ENCODE measurements around the gene FN1. TPM values are rescaled to one million over a fixed set of nuclear protein-coding genes. Genes with fewer than 3 reads are reported as not detected.

The FN1 gene
- total and polyA plus RNA-seq, 3 donors from 2014 or later: 36.8 to 245 (median 66.3) TPM

DNA sequence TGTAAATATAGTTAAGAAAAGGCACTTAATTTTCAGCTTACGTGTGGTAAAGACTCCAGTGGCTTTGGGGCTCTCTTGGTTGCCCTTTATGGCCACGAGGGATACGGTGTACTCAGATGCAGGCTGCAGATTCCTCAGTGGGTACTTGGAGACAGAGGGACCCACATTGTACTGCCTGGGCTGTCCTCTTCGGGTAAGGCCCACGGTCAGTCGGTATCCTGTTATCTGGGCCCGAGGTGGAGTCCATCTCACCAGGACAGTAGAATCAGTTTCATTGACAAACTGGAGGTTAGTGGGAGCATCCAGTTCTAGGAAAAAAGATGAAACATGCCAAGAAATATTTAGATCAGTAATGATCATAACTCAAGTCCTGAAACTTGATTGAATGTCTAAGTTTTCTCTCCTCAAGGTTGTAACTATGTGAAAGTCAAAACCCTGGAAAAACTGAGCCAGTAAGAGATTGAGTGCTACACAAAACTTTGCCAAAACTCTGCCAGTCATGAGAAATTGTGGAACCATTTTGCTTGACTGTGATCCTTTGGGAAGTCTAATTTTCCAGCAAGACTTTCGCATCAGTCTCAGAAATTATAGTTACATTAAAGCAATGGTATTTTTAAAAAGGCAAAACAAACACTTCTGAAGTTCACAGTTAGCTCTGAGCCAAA, 31.4 kb downstream of the FN1 start:
- no peak overlapping the region for H3K27ac ChIP-seq
- H3K4me3 ChIP-seq: no peak overlapping the region
- intact Hi-C loops (cut with DNase I; ENCODE audit: low total_unique reads): no loop called here
- no peaks in the 10 kb centered on the region for H3K9me3 ChIP-seq
- 84 to 91% methylated on average over 8 of the region's 8 CpGs for WGBS, 2 donors
- no peaks in the 10 kb centered on the region for H3K36me3 ChIP-seq (ENCODE audit: low read depth, missing control alignments)
- no peak for DNase-seq
- H3K4me1 ChIP-seq: no peaks in the 10 kb centered on the region
- TF ChIP-seq POLR2A (IDR thresholded peaks at IDR 0.05): no peak
- TF ChIP-seq, protein P1, sequence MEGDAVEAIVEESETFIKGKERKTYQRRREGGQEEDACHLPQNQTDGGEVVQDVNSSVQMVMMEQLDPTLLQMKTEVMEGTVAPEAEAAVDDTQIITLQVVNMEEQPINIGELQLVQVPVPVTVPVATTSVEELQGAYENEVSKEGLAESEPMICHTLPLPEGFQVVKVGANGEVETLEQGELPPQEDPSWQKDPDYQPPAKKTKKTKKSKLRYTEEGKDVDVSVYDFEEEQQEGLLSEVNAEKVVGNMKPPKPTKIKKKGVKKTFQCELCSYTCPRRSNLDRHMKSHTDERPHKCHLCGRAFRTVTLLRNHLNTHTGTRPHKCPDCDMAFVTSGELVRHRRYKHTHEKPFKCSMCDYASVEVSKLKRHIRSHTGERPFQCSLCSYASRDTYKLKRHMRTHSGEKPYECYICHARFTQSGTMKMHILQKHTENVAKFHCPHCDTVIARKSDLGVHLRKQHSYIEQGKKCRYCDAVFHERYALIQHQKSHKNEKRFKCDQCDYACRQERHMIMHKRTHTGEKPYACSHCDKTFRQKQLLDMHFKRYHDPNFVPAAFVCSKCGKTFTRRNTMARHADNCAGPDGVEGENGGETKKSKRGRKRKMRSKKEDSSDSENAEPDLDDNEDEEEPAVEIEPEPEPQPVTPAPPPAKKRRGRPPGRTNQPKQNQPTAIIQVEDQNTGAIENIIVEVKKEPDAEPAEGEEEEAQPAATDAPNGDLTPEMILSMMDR (IDR thresholded peaks at IDR 0.05): no peak
- no peaks in the 10 kb centered on the region for H3K27me3 ChIP-seq

- H3K4me1 ChIP-seq: no peaks in the 10 kb centered on the region
- DNase-seq: no peak
- H3K4me3 ChIP-seq: no peak overlapping the region
- H3K9me3 ChIP-seq: no peaks in the 10 kb centered on the region
- intact Hi-C loops (cut with DNase I; ENCODE audit: low total_unique reads): no loop called here
- WGBS, 2 donors: 78 to 85% methylated on average over 10 of the region's 10 CpGs
- TF ChIP-seq, protein P1 (IDR thresholded peaks at IDR 0.05): no peak
- no peak for TF ChIP-seq POLR2A (IDR thresholded peaks at IDR 0.05)
- H3K27me3 ChIP-seq: no peaks in the 10 kb centered on the region
- no peak overlapping the region for H3K27ac ChIP-seq
- H3K36me3 ChIP-seq (ENCODE audit: low read depth, missing control alignments): no peaks in the 10 kb centered on the region
Measured at GRCh38 chr2:215403441-215404347, 32.2 kb downstream of the FN1 start.

DNA sequence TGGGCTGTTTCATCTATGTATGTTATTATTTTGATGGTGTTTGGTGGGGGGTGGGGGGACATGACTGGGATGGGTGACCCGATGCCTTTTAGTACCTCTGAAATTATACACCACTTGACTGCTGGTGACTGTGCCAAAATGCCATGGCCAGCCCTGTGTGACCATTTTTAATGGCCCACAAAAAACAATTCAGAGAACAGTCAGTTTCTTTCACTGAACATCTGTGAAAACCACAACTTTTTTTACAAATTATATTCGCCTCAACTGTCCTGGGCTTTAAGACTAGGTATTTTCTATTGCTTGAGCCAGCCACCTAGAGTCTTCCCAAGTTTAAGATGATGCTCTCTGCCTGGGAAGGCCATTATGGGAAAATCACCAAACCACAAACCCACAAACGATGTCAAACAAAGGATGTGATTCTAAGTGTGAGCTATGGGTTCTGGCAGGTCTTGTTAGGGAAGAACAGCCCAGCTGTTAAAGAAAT, 33.9 kb downstream of the FN1 start:
- intact Hi-C loops (cut with DNase I; ENCODE audit: low total_unique reads): no loop called here
- H3K9me3 ChIP-seq: no peaks in the 10 kb centered on the region
- H3K4me3 ChIP-seq: no peak overlapping the region
- WGBS, 2 donors: 69 to 85% methylated on average over 3 of the region's 3 CpGs
- DNase-seq: no peak
- no peak overlapping the region for H3K27ac ChIP-seq
- H3K4me1 ChIP-seq: no peaks in the 10 kb centered on the region
- TF ChIP-seq, protein P1 (IDR thresholded peaks at IDR 0.05): no peak
- TF ChIP-seq POLR2A (IDR thresholded peaks at IDR 0.05): no peak
- H3K27me3 ChIP-seq: no peaks in the 10 kb centered on the region
- H3K36me3 ChIP-seq (ENCODE audit: low read depth, missing control alignments): no peaks in the 10 kb centered on the region

DNA sequence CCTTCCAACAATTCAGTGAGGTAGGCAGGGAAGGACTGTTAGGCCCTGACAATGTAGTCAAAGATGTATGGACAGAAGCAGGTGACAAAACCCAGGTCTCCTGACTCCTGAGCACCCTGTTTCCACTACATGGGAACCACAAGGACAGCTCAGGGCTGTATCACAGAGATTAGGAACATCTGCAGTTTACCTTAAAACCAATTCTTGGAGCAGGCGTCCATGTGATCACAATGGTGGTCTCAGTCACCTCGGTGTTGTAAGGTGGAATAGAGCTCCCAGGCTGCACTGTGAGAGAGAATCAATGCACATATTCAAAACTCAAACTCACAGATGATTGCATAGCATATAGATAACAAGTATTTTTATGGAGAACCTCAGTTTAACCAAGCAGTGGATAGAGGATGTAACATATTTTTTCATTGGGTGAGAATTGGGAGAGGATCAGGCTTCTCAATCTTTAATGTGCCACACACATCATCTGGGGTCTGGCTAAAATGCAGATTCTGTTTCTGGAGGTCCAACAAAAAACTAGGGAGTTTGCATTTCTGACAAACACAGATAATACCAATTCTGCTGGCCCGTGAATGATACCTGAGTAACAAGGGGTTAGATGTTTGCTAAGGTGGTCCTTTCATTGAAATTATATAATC, 36.7 kb downstream of the FN1 start:
- Histone ChIP-seq H3K27me3 (no peaks in the 10 kb centered on the region), H3K36me3 (ENCODE audit: low read depth, missing control alignments) (no peaks in the 10 kb centered on the region), H3K9me3 (no peaks in the 10 kb centered on the region), H3K4me3 (no peak overlapping the region), H3K27ac (no peak overlapping the region), H3K4me1 (no peaks in the 10 kb centered on the region)
- no peak for DNase-seq
- intact Hi-C loops (cut with DNase I; ENCODE audit: low total_unique reads): no loop called here
- 85 to 88% methylated on average over 3 of the region's 3 CpGs for WGBS, 2 donors
- TF ChIP-seq POLR2A (IDR thresholded peaks at IDR 0.05): no peak
- TF ChIP-seq, protein P1 (IDR thresholded peaks at IDR 0.05): no peak

All from testis (tissue), 3 donors.